ENCODE results near the gene AIFM1. TPM values are rescaled to one million over a fixed set of nuclear protein-coding genes. Genes with fewer than 3 reads are reported as not detected.
A peak's percentile ranks its signal among the peaks of the same experiment; 100 is the strongest.

AIFM1 gene
- polyA plus RNA-seq, 1 of the 3 experiments (the other 2 are of a cell fraction) = 49.8 TPM

GRCh38 chrX:130110379-130111219 lies 55.0 kb downstream of the AIFM1 start, which contains the start of gene ELF4:
ELF4 (minus strand) TSS chrX:130110497; CDS start chrX:130081330, 29,167 bp downstream.
- H3K27me3 ChIP-seq (ENCODE audit: insufficient read depth) = peaks cover 29% of the 10 kb centered on the region; the same call in 1 of the 2 replicates
- peaks cover 50% of the 10 kb centered on the region; the same call in 1 of the 2 replicates for H3K79me2 ChIP-seq (ENCODE audit: insufficient read depth)
- ChIA-PET CTCF (interaction anchor here (1.3 kb wide), 1 partner anchor 11 kb away, joined by 4 read pairs; no protein-coding TSS in a partner anchor), POLR2A (no interaction called here)
- peak within 1 kb of the TSS; percentile 45 to 69; a peak in 3 of 4 replicates for H3K27ac ChIP-seq (ENCODE audit: low read depth in 2 of 2, low read length in 1 of 2)
- 26% methylated on average over 69 of the region's 123 CpGs for WGBS (ENCODE audit: low lambda C conversion rate)
- TF ChIP-seq CHD2 (IDR thresholded peaks at IDR 0.05; ENCODE audit: low read length, partially characterized antibody) (no peak), RXRA (IDR thresholded peaks at IDR 0.05; ENCODE audit: borderline replicate concordance, low read depth) (no peak), TAF1 (IDR thresholded peaks at IDR 0.05; ENCODE audit: borderline replicate concordance, low read depth, low read length) (0 out of 2 replicates have a peak, but pooled peaks have one; percentile 8), POLR2AphosphoS5 (IDR thresholded peaks at IDR 0.05; ENCODE audit: low read depth, low read length) (no peak), USF2 (IDR thresholded peaks at IDR 0.05; ENCODE audit: borderline replicate concordance, low read depth, low read length) (no peak), NFIC (IDR thresholded peaks at IDR 0.05; ENCODE audit: borderline replicate concordance) (no peak), SMC3 (IDR thresholded peaks at IDR 0.05; ENCODE audit: low read depth, low read length) (no peak), GATA2 (CRISPR knock-in tag; IDR thresholded peaks at IDR 0.05) (no peak)
- TF ChIP-seq, protein P1, sequence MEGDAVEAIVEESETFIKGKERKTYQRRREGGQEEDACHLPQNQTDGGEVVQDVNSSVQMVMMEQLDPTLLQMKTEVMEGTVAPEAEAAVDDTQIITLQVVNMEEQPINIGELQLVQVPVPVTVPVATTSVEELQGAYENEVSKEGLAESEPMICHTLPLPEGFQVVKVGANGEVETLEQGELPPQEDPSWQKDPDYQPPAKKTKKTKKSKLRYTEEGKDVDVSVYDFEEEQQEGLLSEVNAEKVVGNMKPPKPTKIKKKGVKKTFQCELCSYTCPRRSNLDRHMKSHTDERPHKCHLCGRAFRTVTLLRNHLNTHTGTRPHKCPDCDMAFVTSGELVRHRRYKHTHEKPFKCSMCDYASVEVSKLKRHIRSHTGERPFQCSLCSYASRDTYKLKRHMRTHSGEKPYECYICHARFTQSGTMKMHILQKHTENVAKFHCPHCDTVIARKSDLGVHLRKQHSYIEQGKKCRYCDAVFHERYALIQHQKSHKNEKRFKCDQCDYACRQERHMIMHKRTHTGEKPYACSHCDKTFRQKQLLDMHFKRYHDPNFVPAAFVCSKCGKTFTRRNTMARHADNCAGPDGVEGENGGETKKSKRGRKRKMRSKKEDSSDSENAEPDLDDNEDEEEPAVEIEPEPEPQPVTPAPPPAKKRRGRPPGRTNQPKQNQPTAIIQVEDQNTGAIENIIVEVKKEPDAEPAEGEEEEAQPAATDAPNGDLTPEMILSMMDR (IDR thresholded peaks at IDR 0.05) = no peak
- H4K20me1 ChIP-seq (ENCODE audit: insufficient read depth) = peaks cover 7% of the 10 kb centered on the region; the same call in 1 of the 2 replicates
- no peaks in the 10 kb centered on the region for H3K9me3 ChIP-seq
- H3K4me1 ChIP-seq (ENCODE audit: control insufficient read depth in 1 of 2, insufficient read depth in 2 of 2, low read depth in 1 of 2, low read length in 1 of 2) = peaks cover 0 to 13% of the 10 kb centered on the region in 2 experiments; a peak in 1 of 4 replicates
- H3F3A ChIP-seq (replicated peaks; ENCODE audit: insufficient read depth) = no peaks in the 10 kb centered on the region
- H3K36me3 ChIP-seq (replicated peaks in 1 of 2; ENCODE audit: control insufficient read depth in 1 of 2, insufficient read depth in 2 of 2, low read length in 1 of 2) = no peaks in the 10 kb centered on the region
- H3K4me3 ChIP-seq (ENCODE audit: low read depth in 2 of 2, low read length in 1 of 2) = peak within 1 kb of the TSS; percentile 57 to 62
- no peaks in the 10 kb centered on the region for H3K9me2 ChIP-seq
- H2AFZ ChIP-seq (ENCODE audit: low read depth) = 0 out of 2 replicates have a peak within 1 kb of the TSS, but pooled peaks have one; percentile 35
- DNase-seq = peak; percentile 85
- peak within 1 kb of the TSS; percentile 70 for H3K4me2 ChIP-seq
- peak within 1 kb of the TSS; percentile 88 for H3K9ac ChIP-seq
